Tibial artery (tissue), 4 donors: ENCODE results near the gene MECP2.

Experiments used
- DNase-seq, 2 donors: peaks; one replicate each; pipeline ENCODE4 v3.0.0-alpha.2; 2019
- H3K27ac ChIP-seq, 2 donors: fragments of 200-600 bp; sonication (generic) in 1 of 2; 1 replicate in 1 of 2; 2 replicates in 1 of 2; pipeline ENCODE4 v1.5.1; 2018 to 2019; ENCODE audit warnings: mild to moderate bottlenecking in 1 of 2
- H3K27me3 ChIP-seq, 2 donors: fragments of 200-600 bp; sonication (generic) in 1 of 2; one replicate each; pipeline versions ENCODE4 v1.5.1 to v1.6.0; 2016 to 2019
- H3K36me3 ChIP-seq, 3 donors: fragments of 200-600 bp; sonication (generic) in 2 of 3; one replicate each; pipeline ENCODE4 v1.5.1; 2016 to 2019; ENCODE audit warnings: mild to moderate bottlenecking in 2 of 3
- H3K4me1 ChIP-seq, 4 donors: fragments of 200-600 bp; sonication (generic) in 2 of 4; 1 replicate in 3 of 4; 2 replicates in 1 of 4; pipeline ENCODE4 v1.5.1; 2016 to 2019
- H3K4me3 ChIP-seq, 2 donors: fragments of 200-600 bp; sonication (generic) in 1 of 2; 1 replicate in 1 of 2; 2 replicates in 1 of 2; pipeline ENCODE4 v1.5.1; 2018 to 2019; ENCODE audit warnings: mild to moderate bottlenecking in 2 of 2
- H3K9me3 ChIP-seq, 3 donors: fragments of 200-600 bp; sonication (generic) in 1 of 3; one replicate each; pipeline ENCODE4 v1.5.1; 2016 to 2019
- intact Hi-C: fragments of 100-400 bp; cut with DNase I; formaldehyde crosslinking; loops from one replicate; pipeline ENCODE4 v1.15.0; 2023; ENCODE audit warnings: low total_unique reads
- TF ChIP-seq, protein P1 (sequence below), 2 experiments: fragments of 200-600 bp in 1 of 2; fragments of 450-650 bp in 1 of 2; IDR thresholded peaks; one replicate each; pipeline ENCODE4 v1.5.1; 2017 to 2019; ENCODE audit warnings: antibody characterized with exemption in 2 of 2, mild to moderate bottlenecking in 1 of 2, moderate library complexity in 1 of 2

Gene MECP2

DNA sequence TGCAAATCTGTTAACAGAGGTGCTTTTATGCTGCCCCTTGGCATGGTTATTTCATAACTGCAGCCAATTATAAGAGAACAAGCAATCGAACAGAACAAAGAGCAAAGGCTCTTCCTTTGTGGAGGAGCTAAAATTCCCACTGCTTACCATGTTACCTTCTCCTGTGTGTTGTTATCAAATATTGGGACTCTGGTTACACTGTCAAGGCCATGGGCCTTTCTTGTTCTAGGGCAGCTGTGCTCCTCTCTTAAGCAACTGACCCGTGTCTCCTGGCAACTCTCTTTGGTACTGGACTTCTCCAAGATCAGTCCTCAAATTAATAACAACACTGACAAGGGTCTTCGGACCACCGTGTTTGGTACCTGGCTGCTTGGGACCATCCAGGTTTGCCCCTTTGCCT is 34.4 kb upstream of the MECP2 start:
- H3K36me3 ChIP-seq = no peaks in the 10 kb centered on the region
- no peaks in the 10 kb centered on the region for H3K9me3 ChIP-seq
- intact Hi-C loops = no loop called here
- no peak for DNase-seq
- H3K4me1 ChIP-seq = no peaks in the 10 kb centered on the region
- H3K27me3 ChIP-seq = no peaks in the 10 kb centered on the region
- no peak overlapping the region for H3K27ac ChIP-seq
- TF ChIP-seq, protein P1, sequence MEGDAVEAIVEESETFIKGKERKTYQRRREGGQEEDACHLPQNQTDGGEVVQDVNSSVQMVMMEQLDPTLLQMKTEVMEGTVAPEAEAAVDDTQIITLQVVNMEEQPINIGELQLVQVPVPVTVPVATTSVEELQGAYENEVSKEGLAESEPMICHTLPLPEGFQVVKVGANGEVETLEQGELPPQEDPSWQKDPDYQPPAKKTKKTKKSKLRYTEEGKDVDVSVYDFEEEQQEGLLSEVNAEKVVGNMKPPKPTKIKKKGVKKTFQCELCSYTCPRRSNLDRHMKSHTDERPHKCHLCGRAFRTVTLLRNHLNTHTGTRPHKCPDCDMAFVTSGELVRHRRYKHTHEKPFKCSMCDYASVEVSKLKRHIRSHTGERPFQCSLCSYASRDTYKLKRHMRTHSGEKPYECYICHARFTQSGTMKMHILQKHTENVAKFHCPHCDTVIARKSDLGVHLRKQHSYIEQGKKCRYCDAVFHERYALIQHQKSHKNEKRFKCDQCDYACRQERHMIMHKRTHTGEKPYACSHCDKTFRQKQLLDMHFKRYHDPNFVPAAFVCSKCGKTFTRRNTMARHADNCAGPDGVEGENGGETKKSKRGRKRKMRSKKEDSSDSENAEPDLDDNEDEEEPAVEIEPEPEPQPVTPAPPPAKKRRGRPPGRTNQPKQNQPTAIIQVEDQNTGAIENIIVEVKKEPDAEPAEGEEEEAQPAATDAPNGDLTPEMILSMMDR (IDR thresholded peaks at IDR 0.05) = no peak
- H3K4me3 ChIP-seq = no peak overlapping the region

DNA sequence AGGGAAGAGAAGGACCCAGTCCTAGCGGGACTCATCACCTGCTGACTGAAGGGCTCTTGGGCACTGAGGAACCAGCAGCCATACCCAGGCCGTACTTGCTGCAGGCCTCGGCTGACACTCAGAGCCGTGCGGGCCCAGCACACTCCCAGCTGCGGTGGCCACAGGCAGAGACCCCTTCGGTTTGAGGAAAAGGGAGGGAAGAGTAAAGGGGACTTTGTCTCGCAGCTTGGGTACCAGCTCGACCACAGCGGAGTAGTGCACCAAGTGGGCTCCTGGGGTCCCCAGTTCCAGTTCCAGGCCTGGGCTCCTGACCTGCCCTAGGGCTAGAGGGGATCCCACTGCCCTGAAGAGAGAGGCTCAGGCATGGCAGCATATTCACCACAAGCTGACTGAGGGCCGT is 28.6 kb upstream of the MECP2 start:
- intact Hi-C loops = no loop called here
- no peak for DNase-seq
- TF ChIP-seq, protein P1 (IDR thresholded peaks at IDR 0.05) = no peak
- H3K9me3 ChIP-seq = no peaks in the 10 kb centered on the region
- H3K36me3 ChIP-seq = no peaks in the 10 kb centered on the region
- H3K4me1 ChIP-seq = no peaks in the 10 kb centered on the region
- no peak overlapping the region for H3K27ac ChIP-seq
- H3K27me3 ChIP-seq = no peaks in the 10 kb centered on the region
- no peak overlapping the region for H3K4me3 ChIP-seq

DNA sequence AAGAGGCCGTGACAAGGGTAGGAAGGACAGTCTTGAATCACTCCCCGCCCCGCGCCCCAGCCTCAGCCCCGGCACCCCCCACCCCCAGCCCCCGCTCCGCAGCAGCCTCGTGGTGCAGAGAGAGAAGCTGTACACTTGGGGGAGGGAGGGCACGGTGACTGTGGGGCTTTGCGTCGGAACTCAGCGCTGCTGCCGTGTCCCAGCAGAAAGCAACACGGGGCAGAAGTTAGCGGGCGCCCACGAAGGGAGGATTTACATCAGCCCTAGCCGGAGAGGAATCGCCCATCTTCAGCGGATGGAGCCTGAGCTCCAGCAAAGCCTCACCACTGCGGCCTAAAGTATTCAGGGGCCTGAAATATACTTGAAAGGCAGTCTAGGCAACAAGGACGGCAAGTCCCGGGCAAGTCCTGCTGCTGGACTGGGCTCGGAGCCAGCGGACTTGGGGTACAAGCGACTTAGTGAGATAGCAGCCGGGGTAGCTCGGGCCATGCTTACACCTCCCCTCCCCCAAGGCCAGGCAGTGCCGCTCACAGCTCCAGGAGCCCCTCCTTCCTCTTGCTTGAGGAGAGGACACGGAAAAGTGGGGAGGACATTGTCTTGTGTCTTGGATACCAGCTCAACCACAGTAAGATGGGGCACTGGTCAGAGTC is 28.0 kb upstream of the MECP2 start:
- DNase-seq = no peak
- TF ChIP-seq, protein P1 (IDR thresholded peaks at IDR 0.05) = no peak
- Histone ChIP-seq H3K9me3 (peaks cover 0 to under 1% (median 0%) of the 10 kb centered on the region in 3 donors), H3K4me1 (no peaks in the 10 kb centered on the region), H3K4me3 (no peak overlapping the region), H3K27me3 (no peaks in the 10 kb centered on the region), H3K27ac (no peak overlapping the region), H3K36me3 (no peaks in the 10 kb centered on the region)
- intact Hi-C loops = no loop called here

DNA sequence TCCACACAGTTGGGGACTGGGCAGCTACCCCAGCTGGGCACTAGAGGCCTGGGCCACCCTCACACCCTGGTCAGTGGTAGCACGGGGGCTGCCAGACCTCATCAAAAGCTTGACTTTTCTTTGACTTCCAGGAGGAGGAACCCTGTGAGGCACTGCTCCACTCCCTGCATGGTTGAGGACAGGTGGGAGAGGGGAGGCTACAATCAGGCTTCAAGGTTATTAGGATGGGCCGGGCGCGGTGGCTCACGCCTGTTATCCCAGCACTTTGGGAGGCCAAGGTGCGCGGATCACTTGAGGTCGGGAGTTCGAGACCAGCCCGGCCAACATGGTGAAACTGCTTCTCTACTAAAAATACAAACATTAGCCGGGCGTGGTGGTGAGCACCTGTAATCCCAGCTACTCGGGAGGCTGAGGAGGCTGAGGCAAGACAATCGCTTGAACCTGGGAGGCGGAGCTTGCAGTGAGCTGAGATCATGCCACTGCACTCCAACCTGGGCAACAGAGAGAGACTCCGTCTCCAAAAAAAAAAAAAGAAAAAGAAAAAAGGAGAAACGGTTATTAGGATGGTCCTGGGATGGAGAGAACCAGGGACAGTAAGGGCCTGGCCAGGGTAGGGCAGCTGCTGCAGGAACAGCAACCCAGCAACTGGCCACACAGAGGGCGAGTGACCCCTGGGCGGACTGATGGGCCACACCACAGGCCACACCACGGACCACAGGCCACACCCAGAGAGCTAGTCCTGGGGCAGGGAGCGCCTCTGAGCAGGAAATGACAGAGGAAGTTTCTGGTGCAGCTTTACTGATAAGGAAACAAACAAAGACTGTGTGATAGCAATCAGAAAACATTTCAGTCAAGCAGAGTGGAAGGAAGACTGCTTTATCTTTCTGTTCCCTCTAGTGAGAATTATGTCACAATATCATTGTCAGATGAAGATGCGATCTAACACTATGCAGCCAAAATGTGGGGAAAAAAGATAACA is 26.0 kb upstream of the MECP2 start:
- Histone ChIP-seq H3K36me3 (no peaks in the 10 kb centered on the region), H3K27me3 (no peaks in the 10 kb centered on the region), H3K4me3 (no peak overlapping the region), H3K27ac (no peak overlapping the region), H3K4me1 (no peaks in the 10 kb centered on the region), H3K9me3 (peaks cover 0 to 5% (median 0%) of the 10 kb centered on the region in 3 donors)
- DNase-seq = no peak
- TF ChIP-seq, protein P1 (IDR thresholded peaks at IDR 0.05) = no peak
- intact Hi-C loops = no loop called here

DNA sequence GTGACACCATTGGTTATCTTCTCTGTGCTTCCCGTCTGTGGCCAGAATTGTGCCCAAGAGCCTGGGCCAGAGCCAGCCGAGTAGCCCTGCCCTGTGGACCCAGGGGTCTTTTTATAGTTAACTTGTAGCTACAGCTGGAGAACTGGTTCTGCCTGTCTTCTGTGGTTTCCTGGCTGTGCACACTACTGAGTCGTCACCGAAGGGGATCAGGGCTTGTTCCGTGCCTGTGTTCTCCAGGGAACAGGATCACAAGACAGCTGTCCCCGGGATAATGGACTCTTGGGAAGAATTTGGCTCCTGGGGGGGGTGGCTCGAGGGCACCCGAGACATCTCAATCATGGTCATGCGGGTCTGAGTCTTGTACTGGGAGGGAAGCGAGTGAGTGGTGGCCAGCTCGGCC is 24.4 kb upstream of the MECP2 start:
- intact Hi-C loops = no loop called here
- Histone ChIP-seq H3K4me3 (no peak overlapping the region), H3K9me3 (peaks cover 0 to 5% (median 0%) of the 10 kb centered on the region in 3 donors), H3K4me1 (no peaks in the 10 kb centered on the region), H3K27me3 (no peaks in the 10 kb centered on the region), H3K27ac (no peak overlapping the region), H3K36me3 (no peaks in the 10 kb centered on the region)
- DNase-seq = no peak
- TF ChIP-seq, protein P1 (IDR thresholded peaks at IDR 0.05) = no peak
